HCT116 (cell line): ENCODE data around the gene GABRR3.

Experiments used
- POLR2A ChIP-seq: IDR thresholded peaks from 2 replicates; pipeline ENCODE4 v1.7.0; 2011; ENCODE audit warnings: borderline replicate concordance; ENCODE audit not compliant: insufficient read depth, insufficient read length; ENCODE audit errors: extremely low read depth
- RAD21 ChIP-seq: IDR thresholded peaks from 2 replicates; pipeline ENCODE4 v1.6.1; 2012; ENCODE audit warnings: low read depth, mild to moderate bottlenecking
- SIN3A ChIP-seq: IDR thresholded peaks from 2 replicates; pipeline ENCODE4 v1.6.1; 2012; ENCODE audit warnings: low read depth
- ZFX ChIP-seq: fragments of 450-650 bp; IDR thresholded peaks from 2 replicates; pipeline ENCODE4 v1.6.1; 2017
- TF ChIP-seq, protein P1 (sequence below), 3 experiments: fragments of 200-600 bp in 1 of 3; sonication (generic) in 1 of 3; IDR thresholded peaks in 2 of 3; conservative IDR thresholded peaks in 1 of 3; 2 replicates each; pipeline ENCODE4 v1.5.1; 2012 to 2017; ENCODE audit warnings: low read depth in 2 of 3, low read length in 2 of 3, antibody characterized with exemption in 1 of 3, borderline replicate concordance in 1 of 3, control low read depth in 1 of 3, mild to moderate bottlenecking in 1 of 3, mixed read lengths in 1 of 3, mixed run types in 1 of 3, moderate library complexity in 1 of 3; ENCODE audit not compliant: insufficient read depth in 1 of 3
- TF ChIP-seq, protein P2 (sequence below): IDR thresholded peaks from 2 replicates; pipeline ENCODE4 v1.6.1; 2012

DNA sequence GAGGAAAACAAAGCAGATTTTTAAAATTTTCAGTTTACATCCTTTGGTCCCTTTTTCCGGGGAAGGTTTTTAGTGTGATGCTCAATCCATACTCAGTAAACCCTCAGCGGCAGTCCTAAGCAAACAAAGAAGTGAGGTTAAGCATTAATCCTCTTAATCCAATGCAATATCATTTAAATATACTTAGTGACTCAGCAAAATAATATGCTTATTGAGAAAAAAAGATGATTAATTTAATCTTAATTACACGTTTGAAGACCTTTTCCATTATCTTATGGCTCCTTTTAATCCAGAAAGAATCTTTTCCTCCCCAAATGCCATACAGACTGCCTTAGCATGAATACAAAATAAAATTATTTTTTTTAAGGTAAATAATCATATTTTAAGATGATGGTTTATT lies at the start of gene GABRR3:
- TF ChIP-seq SIN3A, result no peak
- TF ChIP-seq, protein P1, sequence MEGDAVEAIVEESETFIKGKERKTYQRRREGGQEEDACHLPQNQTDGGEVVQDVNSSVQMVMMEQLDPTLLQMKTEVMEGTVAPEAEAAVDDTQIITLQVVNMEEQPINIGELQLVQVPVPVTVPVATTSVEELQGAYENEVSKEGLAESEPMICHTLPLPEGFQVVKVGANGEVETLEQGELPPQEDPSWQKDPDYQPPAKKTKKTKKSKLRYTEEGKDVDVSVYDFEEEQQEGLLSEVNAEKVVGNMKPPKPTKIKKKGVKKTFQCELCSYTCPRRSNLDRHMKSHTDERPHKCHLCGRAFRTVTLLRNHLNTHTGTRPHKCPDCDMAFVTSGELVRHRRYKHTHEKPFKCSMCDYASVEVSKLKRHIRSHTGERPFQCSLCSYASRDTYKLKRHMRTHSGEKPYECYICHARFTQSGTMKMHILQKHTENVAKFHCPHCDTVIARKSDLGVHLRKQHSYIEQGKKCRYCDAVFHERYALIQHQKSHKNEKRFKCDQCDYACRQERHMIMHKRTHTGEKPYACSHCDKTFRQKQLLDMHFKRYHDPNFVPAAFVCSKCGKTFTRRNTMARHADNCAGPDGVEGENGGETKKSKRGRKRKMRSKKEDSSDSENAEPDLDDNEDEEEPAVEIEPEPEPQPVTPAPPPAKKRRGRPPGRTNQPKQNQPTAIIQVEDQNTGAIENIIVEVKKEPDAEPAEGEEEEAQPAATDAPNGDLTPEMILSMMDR (IDR thresholded peaks at IDR 0.05 in 2 of 3, conservative IDR thresholded peaks at IDR 0.05 in 1 of 3; ENCODE audit: borderline replicate concordance in 1 of 3, insufficient read depth in 1 of 3, low read depth in 2 of 3, low read length in 2 of 3), result no peak
- no peak for TF ChIP-seq POLR2A
- no peak for TF ChIP-seq ZFX
- no peak for TF ChIP-seq RAD21
- TF ChIP-seq, protein P2, sequence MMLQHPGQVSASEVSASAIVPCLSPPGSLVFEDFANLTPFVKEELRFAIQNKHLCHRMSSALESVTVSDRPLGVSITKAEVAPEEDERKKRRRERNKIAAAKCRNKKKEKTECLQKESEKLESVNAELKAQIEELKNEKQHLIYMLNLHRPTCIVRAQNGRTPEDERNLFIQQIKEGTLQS, result no peak
